ENCODE results near the gene LPIN1.
"Not testable (repeated sequence)": the region's sequence is repeated elsewhere in the genome, so short reads cannot be mapped to it uniquely, and the experiment has no call there.

Gene LPIN1

DNA sequence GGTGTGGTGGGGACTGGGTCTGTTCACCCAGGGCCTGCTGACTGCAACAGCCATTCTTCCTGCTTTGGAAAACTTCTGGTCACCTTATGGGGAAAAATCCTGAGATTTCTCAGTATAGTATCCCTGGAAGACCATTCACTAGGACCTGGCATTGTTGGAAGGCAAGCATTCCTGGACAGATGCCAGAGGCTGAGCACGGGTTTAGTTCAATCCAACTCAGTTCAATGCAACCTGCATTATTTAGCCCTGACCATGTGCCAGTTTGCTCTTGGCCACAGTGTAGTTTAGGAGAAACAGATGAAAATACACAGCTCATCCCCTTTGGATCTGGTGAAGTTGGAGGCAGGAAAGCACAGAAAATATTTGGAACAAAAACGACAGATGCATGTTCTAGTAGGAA is 95.9 kb downstream of the LPIN1 start:
- no peak for DNase-seq

DNA sequence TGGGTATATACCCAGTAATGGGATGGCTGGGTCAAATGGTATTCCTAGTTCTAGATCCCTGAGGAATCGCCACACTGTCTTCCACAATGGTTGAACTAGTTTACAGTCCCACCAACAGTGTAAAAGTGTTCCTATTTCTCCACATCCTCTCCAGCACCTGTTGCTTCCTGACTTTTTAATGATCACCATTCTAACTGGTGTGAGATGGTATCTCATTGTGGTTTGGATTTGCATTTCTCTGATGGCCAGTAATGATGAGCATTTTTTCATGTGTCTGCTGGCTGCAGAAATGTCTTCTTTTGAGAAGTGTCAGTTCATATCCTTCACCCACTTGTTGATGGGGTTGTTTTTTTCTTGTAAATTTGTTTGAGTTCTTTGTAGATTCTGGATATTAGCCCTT is 98.4 kb downstream of the LPIN1 start:
- DNase-seq = not testable (repeated sequence)

DNA sequence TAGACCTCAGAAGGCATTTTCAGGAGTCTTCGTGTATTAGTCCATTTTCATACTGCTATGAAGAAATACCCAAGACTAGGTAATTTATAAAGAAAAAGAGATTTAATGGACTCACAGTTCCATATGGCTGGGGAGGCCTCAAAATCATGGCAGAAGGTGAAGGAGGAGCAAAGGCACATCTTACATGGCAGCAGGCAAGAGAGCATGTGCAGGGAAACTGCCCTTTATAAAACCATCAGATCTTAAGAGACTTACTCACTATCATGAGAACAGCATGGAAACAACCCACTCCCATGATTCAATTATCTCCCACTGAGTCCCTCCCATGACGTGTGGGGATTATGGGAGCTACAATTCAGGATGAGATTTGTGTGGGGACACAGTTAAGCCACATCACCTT is 101.5 kb downstream of the LPIN1 start:
- DNase-seq = not testable (repeated sequence)

DNA sequence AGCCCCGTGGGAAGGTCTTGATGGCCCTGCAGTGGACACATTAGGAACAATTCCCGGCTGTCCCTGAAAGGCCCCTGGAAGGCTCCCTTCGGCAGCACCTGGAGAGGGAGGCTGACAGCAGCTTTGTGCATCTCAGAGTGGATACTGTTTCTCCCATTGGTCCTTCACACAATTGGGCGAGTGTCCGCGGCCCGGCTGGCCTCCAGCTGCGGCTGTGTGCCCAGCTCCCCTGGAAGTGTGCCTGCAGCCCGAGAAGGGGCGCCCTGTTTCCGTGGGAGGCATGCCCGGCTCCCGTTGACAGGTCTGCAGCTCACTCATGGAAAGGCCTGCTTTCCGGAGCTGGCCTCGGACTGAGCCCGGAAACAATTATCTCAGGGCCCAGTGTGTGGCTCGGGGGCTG is 103.7 kb downstream of the LPIN1 start:
- DNase-seq = no peak

DNA sequence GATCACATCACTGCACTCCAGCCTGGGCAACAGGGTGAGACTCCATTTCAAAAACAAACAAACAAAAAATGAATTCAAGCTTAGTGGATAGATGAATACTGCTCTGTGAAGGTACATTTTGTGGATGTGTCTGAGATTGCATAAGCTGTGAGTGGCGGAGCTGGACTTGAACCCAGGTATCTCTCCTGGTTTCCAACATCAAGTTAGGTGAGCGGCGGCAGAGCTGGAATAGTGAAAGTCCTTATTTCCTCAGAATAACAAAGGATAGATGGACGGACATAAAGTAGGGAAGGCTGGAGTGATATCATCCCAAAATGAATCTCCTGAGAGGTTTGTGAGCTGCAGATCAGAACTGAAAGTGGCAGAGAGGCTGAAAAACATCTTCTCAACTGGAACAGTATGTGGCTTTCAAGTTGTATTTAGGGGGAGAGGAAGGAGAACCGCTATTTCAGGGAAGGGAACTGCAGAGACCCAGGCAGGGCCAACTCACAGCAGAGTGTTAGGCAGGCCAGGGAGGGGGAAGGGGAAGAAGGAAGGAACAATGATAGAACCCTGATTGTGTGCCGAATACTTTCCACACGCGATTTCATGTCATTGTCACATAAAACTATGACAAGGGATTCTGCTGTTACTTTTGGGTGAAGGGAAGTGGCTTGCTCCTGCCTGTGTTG is 106.2 kb downstream of the LPIN1 start:
- DNase-seq = no peak

DNA sequence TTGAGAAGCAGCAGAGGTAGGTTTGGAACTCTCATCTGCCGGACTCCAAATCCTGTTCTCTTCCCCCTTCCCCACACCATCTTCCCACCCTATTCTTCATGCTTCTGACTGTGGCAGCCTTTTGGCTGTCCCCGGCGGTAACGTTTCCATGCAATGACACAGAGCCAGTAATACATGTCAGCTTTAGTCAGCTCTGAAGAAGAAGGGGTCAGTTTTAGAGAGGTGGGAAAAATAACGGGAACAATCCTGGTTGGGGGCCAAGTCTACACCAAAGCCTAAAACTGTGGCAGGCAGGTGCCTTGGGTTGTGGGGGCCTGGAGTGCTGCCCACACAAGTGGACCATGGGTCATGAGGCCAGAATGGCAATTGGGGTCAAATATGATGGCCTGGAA is 106.8 kb downstream of the LPIN1 start:
- DNase-seq = no peak

DNA sequence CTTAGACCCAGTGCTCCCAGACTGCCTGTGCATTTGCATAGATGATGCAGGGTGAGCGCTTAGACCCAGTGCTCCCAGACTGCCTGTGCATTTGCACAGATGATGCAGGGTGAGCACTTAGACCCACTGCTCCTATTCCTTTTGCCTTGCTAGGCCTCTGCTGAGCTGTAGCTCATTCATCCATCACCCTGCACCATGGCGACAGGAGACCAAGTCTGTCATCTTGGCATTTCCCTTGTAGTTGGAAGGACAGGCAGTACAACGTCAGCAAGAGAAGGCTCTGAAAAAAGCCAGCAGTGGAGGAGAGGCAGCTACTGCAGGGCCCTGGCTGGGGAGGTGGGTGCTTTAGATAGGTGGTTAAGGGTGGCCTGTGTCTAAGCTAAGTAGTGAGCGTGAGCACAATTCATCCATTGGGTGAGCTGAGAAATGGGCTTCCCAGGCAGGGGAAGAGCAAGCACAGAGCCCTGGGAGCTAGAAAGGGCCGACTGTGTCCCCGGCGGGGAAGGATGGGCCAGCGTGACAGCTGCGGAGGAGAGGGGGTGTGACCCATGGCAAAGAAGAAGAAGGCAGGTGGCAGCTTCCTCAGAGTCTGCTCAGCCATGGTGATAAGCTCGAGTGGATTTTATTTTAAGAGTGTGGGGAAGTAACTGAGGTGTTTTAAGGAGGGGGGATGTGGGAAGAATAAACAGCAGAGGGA is 108.8 kb downstream of the LPIN1 start:
- no peak for DNase-seq

DNA sequence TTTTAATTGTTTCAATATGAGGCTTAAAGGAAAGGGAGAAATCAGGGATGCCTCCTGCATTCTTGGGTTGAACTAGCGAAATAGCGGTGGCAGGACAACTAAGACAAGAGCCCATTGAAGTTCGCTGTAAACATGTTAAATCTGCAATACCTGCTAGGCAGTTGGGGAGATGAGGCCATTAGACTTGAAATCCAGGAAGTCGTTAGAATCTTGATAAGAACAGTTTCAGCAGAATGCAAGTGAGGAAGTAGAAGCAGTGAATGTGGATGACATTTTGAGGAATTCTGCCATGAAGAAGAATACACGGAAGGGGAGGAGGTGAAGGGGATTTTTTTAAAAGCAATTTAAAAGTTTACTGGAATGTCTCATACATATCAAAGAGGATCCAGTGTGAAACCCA is 109.7 kb downstream of the LPIN1 start:
- no peak for DNase-seq

DNA sequence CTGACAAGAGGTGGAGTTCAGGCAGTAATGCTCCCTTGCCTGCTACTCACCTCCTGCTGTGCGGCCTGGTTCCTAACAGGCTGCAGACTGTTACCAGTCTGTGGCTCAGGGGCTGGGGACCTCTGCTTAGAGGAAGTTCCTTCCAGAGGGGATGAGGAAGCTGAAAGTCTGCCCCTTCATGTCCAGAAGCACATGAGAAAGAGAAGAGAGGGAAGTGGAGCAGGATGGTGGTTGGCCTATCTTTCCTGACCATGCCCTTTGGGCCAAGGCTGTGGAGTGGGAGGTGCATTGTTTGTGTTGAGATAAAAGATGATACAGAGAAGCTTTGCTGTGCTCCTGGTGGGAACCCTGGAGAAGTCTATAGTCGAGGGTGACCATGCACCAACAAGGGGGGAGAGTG is 112.5 kb downstream of the LPIN1 start:
- DNase-seq = no peak

DNA sequence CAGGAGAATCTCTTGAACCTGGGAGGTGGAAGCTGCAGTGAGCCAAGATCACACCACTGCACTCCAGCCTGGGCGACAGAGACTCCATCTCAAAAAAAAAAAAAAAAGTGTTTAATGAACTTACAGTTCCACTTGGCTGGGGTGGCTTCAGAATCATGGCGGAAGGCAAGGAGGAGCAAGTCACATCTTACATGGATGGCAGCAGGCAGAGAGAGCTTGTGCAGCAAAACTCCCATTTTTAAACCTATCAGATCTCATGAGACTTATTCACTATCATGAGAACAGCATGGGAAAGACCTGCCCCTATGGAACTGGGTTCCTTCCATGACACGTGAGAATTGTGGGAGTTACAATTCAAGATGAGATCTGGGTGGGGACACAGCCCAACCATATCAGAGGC is 113.5 kb downstream of the LPIN1 start:
- DNase-seq = not testable (repeated sequence)

DNA sequence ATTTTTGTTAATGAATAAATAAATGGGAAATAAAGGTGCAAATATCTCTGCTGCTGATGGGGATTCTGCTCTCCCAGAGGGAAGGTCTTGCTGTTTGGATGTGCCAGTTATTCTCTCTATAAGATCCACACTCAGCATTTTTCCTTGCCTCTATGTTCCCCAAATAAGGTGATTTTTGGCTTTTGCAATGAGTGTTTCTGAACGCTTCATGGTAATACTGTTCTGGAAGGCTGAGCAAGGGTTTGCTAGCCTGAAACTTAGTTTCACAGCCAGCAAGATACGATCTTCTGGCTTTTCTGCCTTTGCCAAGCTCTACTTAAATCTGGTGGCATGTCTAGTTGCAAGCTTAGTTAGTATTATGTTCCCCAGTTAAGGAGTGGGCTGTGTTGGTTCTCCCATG is 114.6 kb downstream of the LPIN1 start:
- DNase-seq = no peak

DNA sequence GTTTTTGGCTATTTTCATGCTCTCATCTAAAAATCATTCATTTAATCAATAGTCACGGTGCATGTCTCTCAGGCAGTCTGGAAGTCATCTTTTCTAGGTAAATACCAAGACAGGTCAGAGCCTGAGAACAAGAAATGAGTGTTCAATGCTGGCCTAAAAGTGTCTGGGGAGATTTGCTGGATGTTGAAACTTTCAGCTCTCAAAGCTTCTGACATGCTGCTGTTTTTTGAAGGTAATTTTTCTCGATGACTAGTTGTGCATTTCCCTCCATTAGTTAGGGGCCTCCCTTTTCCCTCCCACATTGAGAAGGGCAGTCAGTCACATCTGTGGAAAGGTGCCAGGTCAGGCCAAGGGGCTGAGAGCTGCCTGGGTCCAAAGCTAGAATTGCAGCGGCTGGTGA is 115.6 kb downstream of the LPIN1 start:
- DNase-seq = peak; percentile 13

DNA sequence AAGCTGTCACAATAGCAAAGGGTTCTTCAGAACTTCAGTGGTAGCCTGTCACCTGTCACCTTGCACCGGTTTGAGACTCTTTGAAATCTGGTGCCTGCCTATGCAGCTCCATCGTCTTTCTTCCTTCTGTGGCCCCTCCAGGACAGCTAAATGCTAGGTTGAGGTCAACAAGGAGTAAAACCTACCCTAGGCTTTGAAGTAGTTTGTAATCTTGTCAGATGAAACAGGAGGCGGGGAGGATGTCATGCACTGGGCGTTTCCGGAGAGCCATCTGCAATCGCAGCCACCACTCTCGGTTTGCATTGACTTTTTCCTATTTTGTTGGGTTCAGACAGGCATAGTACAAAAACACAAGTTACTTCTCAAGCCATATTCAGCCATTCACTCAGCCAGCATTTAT is 116.7 kb downstream of the LPIN1 start:
- DNase-seq = peak; percentile 38

DNA sequence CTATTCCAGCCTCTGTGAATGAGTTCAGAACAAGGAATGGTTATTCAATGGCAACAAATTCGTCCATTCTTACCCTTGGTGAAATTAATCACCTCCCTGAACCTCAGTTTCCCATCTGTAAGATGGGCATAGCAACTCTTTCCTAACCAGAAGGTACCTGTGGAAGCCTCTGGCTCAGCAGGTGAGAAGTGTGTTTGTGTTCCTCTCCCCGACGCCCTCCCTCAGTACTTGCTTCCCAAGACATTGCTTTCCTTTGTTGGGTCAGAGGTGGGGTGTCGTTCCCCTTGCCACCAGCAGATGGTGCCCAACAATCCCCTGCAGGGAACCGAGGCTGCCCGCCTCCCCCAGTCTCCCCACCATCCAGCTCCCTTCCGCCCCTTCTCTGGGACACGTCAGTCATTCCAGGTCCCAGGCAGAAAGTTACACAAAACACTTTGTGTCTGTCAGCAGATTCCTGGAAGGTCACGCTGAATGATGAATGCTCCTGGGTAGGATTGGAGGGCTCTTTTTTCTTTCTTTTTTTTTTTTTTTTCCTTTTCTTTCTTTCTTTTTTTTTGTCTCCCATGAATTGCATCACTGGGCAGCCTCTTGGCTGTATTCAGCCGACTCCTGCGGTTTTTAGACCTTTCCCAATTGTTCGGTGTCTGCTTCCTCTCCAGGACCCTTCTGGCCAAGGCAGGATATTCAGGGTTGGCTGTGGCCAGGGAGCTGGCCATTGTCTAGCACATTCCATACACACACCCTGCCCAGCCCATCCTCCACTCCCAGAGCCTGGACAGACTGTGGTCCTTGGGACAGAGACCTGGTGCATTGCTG is 117.3 kb downstream of the LPIN1 start:
- peak; percentile 75 for DNase-seq

DNA sequence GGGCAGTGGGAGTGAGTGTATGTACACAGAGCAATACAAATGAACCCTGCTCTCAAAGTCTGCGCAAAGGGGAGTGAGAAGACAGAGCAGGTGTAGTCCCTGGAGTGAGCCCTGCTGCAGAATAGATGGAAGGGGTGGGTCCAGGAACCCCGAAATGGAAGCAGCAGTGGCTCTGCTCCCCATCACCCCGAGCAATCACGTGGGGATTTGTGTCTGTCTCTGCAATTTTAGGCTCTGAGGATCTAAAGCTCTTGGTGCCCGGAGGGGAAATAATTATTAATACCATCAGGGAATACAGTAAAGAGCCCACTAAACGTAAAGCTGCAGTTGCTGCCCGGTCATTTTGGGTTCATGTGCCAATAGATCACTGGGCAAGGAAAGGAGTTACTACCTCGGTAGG is 118.3 kb downstream of the LPIN1 start:
- DNase-seq = no peak

DNA sequence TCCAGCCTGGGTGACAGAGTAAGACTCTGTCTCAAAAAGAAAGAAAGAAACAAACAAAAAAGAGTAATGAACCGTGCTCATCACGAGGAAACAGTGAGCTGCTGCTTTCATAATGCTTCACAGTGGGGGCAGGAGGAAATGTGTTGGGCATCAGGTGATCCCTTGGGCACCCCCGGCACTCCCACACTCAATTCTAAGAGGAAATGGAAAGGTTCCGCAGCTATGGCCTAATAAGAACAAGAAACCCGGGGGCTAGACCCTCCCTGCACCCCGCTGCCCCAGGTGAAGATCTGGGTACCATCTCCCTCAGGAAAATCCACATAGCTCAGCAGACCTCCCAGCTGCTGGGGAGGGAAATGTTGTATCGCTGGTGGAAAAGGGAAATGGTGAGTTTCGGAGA is 118.9 kb downstream of the LPIN1 start:
- no peak for DNase-seq

DNA sequence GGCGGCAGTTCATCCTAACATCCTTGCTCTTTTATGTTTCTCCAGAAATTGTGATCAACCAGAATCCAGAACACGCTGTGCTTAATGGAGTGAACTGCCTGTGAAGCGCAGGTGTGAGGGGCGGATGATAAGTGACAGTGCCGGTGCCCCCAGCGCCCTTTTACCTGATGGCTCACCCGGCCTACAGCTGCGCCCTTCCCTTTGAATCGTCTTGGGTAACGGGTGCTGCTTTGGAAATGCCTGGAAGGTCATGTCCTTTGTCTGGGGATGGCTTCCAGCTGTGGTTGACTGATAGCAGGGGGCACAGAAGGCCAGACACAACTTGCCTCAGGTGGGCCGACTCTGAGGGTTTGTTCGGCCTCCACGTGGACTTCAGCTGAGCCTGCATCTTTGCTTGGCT is 119.4 kb downstream of the LPIN1 start:
- no peak for DNase-seq

DNA sequence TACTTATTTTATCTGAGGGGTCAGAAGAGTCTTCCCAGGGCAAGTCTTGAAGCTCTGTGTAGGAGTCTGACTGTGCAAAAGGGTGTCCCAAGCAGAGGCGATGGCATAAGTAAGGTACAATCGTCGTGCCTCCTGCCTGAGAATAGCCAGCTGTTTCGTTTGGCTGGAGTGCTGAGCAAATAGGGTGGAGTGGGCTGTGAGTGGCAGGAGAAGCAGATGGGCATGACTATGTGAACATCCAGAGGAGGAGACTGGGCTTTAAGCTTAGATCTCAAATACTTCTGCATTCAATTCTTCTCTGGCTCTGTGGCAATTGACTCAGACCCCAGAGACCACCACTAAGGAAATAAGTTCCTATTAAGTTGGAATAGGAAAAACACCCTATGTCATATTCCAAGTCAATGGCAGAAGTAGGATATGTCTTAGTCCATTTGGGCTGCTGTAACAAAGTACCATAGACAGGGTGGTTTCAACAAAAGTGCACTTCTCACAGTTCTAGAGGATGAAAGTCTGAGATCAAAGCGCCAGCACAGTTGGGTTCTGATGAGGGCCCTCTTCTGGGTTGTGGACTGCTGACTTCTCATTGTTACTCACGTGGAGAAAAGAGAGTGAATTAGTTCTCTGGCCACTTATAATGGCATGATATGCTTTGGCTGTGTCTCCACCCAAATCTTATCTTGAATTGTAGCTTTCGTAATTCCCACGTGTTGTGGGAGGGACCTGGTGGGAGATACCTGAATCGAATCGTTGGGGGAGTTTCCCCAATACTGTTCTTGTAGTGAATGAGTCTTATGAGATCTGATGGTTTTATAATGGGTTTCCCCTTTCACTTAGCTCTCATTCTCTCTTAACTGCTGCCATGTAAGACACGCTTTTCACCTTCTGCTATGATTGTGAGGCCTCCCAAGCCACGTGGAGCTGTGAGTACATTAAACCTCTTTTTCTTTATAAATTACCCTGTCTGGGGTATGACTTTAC is 120.2 kb downstream of the LPIN1 start:
- DNase-seq = no peak

DNA sequence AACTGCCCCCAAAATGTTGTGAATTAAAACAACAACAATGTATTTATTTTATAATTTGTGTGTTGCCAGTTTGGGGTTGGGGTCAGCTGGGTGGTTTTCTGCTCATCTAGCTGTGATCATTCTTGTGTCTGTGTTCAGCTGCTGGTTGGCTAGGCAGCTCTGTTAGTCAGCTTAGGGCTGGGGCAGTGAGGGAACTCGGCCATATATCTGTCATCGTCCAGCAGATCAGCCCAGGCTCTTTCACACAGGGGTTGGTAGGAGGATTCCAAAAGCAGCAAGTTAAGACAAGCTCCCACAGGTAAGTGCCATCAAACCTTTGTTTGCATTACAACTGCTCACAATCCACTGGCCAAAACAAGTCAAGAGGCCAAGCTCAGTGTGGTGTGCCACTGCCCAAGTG is 121.5 kb downstream of the LPIN1 start:
- DNase-seq = no peak

DNA sequence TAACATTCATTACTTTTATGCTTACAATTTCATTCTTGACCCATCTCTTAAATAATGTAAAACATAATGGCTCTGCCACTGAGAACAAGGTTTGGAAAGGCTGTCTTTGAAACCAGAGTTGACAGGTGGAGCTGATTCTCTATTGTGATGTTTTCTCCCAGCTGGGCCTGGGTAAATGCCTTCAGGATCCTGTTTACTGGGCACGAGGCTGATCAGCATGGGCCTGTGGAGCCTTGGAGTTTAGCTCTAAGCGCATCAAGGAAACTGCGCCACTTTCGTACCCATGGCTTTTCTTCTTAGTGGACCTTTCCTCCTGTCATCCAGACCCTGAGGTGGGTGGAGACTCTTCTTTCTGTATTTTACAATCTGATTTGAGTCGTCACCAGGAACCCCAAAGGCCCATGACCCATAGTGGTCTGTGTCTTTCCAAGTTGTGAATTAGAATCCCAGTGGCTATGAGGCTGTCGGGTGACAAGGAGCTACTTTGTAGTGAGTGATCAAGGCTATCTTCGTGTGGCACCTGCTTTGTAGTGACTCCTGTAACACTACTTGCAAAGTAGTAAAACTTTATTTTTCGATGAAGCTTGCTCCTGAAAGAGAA is 123.1 kb downstream of the LPIN1 start:
- no peak for DNase-seq

DNA sequence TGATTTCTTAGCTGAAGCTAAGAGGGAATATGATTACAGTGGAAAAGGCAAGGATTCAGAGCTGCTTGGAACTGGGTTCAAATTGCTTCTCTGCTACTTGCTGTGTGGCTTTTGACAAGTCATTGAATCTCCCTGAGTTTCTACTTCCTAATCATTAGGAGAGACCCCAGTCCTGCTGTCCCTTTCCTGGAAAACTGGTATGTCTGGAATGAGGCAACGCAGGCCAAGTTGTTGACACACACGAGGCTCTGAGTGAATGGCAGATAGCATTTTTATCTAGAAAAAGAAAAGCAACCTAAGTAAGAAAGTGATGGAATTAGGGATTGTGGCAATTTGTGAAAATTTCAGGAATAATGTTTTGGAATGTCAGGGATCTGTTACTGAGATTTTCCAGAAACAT is 123.6 kb downstream of the LPIN1 start:
- DNase-seq = no peak

DNA sequence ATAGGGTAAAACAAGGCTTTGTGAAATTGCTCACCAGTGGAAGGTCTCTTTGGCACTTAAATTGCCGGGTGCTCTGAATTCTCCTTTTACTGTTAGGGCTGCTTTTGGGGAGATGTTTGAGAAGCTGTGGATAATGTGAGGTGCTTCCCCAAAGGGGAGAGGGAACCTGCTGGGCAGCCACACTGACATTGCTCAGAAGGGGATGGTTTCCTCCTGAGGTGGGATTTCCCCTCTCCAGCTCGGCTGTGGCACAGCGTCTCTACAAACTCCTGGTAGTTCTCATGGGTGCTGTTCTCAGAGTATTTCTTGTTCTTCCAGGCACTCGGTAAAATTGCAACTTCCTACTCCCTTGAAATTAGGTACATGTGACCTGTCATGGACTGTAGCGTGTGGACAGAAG is 124.2 kb downstream of the LPIN1 start:
- DNase-seq = no peak
